Dendritic cell treated with granulocyte-macrophage colony-stimulating factor and Interleukin-4, amounts not matched to agents 40 ng/mL and 50 ng/mL, for 4 days (primary cell): ENCODE data around the gene CTDNEP1.
"Not testable (repeated sequence)": the region's sequence is repeated elsewhere in the genome, so short reads cannot be mapped to it uniquely, and the experiment has no call there.

ENCODE experiments used
- H3K27ac Mint-ChIP-seq: one replicate; pipeline ENCODE4 v1.8.0; 2022; ENCODE audit warnings: mild to moderate bottlenecking, mixed read lengths
- H3K27me3 Mint-ChIP-seq: one replicate; pipeline ENCODE4 v1.8.0; 2022; ENCODE audit warnings: mild to moderate bottlenecking, mixed read lengths
- H3K36me3 Mint-ChIP-seq: one replicate; pipeline ENCODE4 v1.8.0; 2022; ENCODE audit warnings: low read depth, mixed read lengths
- H3K4me1 Mint-ChIP-seq: one replicate; pipeline ENCODE4 v1.8.0; 2022; ENCODE audit warnings: low read depth, mixed read lengths
- H3K4me3 Mint-ChIP-seq: one replicate; pipeline ENCODE4 v1.8.0; 2022; ENCODE audit warnings: mild to moderate bottlenecking, moderate library complexity, mixed read lengths
- H3K9me3 Mint-ChIP-seq: one replicate; pipeline ENCODE4 v1.8.0; 2022; ENCODE audit warnings: mixed read lengths
- intact Hi-C: fragments of 100-400 bp; cut with micrococcal nuclease; formaldehyde crosslinking; loops from one replicate; pipeline ENCODE4 v1.15.0; 2022

CTDNEP1 gene

DNA sequence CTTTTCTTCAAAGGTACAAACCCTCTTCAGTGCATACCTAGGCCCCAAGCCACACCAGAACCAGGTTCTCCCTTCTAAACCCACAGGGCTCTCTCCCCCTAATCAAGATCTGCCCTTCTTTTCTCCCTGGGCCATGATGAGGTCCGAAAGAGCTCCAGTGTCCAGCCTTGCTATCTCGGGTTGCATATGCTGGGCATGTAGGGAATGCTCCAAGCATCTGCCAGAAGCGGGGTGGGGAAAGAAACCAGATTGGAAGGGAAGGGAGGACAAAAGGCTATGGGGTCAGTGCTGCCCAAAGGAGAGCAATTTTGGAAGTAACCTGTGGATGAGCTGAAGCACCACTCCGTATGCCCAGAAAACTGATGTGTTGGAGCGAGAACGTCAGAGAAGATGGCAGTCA lies 2.3 kb downstream of the CTDNEP1 start:
- peaks cover 61% of the 10 kb centered on the region for H3K4me1 Mint-ChIP-seq
- intact Hi-C loops: no loop called here
- peak overlapping the region; percentile 96 for H3K4me3 Mint-ChIP-seq
- H3K27ac Mint-ChIP-seq: peak overlapping the region; percentile 100
- H3K36me3 Mint-ChIP-seq: peaks cover 80% of the 10 kb centered on the region
- no peaks in the 10 kb centered on the region for H3K27me3 Mint-ChIP-seq
- H3K9me3 Mint-ChIP-seq: no peaks in the 10 kb centered on the region

DNA sequence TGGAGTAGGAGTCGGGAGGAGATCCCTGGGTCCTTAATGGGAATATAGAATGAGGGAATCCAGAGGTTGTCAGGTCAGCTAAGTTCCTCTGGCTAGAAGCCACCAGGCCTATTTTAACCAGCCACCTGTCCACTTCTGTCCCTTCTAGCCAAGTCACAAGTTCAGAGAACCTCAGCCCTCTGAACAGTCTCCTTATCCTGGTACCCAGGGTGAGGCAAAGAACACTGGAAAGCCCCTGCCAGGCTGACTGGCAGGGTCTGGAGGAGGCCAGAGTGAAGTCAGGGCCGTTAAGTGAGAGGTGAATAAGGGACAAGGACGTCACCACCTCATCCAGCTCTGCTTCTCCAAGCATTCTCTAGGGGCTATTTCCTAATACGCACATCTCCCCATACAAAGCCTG lies 2.7 kb downstream of the CTDNEP1 start:
- Mint-ChIP-seq H3K36me3 (peaks cover 80% of the 10 kb centered on the region), H3K27me3 (no peaks in the 10 kb centered on the region), H3K4me1 (peaks cover 65% of the 10 kb centered on the region), H3K4me3 (no peak overlapping the region), H3K9me3 (no peaks in the 10 kb centered on the region), H3K27ac (peak overlapping the region; percentile 100)
- intact Hi-C loops: no loop called here

DNA sequence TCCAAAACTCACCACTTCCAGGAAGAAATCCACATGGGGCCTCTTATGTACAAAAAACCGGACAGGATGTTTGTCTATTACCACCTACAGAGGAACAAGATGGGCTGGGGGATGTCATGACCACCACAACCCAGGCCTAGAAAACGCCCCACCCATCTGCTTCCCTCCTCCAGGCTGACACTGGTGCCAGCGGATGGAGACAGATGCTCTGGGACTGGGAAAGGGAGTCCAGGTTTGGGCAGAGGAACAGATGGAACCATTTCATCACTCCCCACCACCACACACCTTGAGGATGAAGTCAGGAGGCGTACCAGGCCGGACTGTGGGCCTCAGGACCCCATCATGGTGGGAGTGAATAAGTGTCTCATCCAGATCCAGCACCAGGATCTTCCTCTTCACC lies 4.8 kb downstream of the CTDNEP1 start:
- Mint-ChIP-seq H3K4me3 (no peak overlapping the region), H3K27me3 (no peaks in the 10 kb centered on the region), H3K36me3 (peaks cover 81% of the 10 kb centered on the region)

DNA sequence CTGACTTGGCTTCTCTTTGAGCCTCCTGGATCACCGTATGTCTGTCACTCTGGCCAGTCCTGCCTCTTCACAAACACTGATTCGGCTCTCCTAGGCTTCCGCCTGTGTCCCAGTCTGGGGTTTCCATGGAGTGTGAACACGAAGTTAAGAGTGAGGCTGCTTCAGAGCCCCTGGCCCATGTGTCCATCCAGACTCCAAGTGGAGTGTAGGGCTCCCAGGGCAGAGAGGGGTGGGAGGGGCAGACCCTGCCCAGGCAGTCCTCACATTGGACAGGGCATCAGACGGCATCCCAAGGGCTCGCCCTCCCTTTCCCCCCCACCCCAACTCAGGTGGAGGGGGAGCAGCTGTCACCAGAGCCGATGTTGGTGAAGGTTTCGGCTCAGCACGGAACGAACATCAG lies 7.7 kb downstream of the CTDNEP1 start:
- Mint-ChIP-seq H3K27ac (peak overlapping the region; percentile 98), H3K4me1 (peaks cover 54% of the 10 kb centered on the region), H3K36me3 (peaks cover 87% of the 10 kb centered on the region), H3K4me3 (peak overlapping the region; percentile 98)
- not testable (repeated sequence) for H3K9me3 Mint-ChIP-seq, H3K27me3 Mint-ChIP-seq
- intact Hi-C loops: loop anchor here (5.0 kb wide), 1 partner anchor 38 kb away; the partner anchor contains the start of gene SLC2A4

More for the DNA sequence above, 4.8 kb downstream of the CTDNEP1 start:
- Mint-ChIP-seq H3K4me1 (peaks cover 57% of the 10 kb centered on the region), H3K27ac (no peak overlapping the region), H3K9me3 (no peaks in the 10 kb centered on the region)
- intact Hi-C loops: no loop called here

DNA sequence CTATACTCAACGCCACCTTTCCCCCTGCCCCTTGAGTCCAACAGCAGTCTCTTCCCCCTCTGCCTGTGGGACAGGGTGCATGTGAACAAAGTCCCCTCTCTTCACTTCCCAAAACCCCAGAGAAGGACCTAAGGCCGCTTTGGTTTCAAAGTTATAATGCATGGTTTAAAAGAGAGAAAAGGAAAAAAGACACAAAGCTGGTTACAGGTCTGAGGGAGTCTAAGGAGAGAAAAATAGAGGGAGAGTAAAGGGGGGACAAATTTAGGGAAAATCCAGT lies 8.1 kb downstream of the CTDNEP1 start:
- Mint-ChIP-seq H3K27ac (peak overlapping the region; percentile 98), H3K27me3 (no peaks in the 10 kb centered on the region), H3K36me3 (peaks cover 87% of the 10 kb centered on the region), H3K4me1 (peaks cover 50% of the 10 kb centered on the region), H3K9me3 (no peaks in the 10 kb centered on the region), H3K4me3 (peak overlapping the region; percentile 98)
- intact Hi-C loops: loop anchor here (5.0 kb wide), 1 partner anchor 39 kb away; the partner anchor contains the start of gene SLC2A4

DNA sequence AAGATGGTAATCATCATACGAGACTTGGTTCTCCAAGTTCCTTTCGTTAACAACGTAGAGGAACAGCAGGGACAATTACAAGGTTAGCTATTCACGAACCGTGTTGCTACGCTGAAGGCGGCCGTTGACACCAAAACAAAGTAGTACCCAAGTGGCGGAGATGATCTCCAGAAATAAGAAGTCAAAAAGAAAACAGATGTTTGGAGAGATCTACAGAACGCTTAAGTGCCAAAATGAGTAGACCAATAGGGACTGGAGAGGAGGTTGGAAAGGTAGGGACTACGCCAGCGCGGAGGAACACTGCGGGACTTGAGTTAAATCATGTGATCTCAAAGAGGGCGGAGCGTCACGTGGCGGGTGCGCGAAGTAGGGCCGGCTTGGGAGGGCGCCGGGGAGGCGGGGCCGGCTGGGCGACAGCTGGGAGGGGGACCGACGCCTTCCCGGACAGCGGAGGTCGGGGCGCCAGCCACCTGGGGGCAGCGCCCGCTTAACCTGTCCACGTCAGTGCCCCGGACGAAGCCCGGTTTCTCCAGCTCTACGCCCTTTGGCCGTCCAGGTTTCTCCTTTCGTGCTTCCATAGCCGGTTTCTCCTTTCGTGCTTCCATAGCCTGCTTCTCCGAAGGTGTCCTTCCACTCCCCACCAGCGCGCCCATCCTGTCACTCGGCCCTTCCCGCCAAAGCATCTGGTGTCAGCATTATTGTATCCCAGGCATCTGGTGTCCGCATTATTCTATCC lies 8.6 kb downstream of the CTDNEP1 start:
- peak overlapping the region; percentile 98 for H3K4me3 Mint-ChIP-seq
- peaks cover 90% of the 10 kb centered on the region for H3K36me3 Mint-ChIP-seq
- H3K9me3 Mint-ChIP-seq: no peaks in the 10 kb centered on the region
- H3K27ac Mint-ChIP-seq: peak overlapping the region; percentile 98
- peaks cover 48% of the 10 kb centered on the region for H3K4me1 Mint-ChIP-seq
- intact Hi-C loops: loop anchor here (1.0 to 5.0 kb wide), 2 partner anchors 9 to 39 kb away; partner anchors contain the start of genes ELP5 and SLC2A4
- no peaks in the 10 kb centered on the region for H3K27me3 Mint-ChIP-seq

DNA sequence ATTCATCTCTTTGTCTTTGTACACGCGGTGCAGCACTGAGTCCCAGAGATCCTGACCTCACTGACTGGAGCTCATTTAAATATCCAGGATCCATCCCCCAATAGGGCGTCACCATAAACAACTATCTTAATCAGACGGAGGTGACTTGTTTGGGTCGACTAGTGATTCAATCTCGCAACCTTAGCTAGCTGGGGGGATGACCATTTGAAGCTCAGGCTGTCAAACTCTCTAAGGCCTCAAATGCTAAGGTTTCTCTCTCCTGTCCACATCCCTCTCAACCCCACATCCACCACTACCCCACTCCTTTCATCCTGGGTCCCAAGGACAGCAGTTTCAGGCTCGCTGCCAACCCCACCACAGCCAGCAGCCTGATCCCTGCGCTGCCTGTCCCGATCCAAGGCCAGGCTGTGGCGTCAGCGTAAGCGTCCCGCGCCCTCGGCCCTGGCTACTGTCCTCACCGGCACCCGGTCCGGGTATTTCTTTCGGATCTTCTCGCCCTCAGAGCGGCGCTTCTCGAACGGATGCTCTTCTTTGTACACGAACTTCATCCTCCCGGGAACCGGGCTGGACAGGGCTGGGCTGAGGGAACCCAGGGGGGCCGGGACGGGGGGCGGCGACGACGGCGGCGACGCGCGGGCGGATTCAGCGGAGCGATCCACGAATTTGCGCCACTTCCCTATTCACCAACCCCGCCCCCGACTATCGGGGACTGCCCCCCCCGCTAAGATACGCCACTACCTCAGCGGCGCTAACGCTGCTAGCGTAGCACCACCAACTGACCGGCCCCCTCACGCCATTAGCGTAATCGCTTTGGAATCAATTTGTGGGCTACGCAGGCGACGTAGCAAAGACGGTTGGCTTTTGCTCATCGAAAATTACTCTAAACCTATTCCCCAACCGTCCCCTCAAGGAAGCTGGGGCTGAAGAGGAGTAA lies 9.5 kb downstream of the CTDNEP1 start, which contains the start of gene GABARAP:
Gene GABARAP, minus strand, starts transcription at position 667 of the 934 bp plus-strand sequence. Its CDS starts 119 bp downstream, at position 548.
- Mint-ChIP-seq H3K9me3 (no peaks in the 10 kb centered on the region), H3K4me1 (peaks cover 54% of the 10 kb centered on the region), H3K4me3 (peak within 1 kb of the TSS; percentile 98), H3K27ac (peak within 1 kb of the TSS; percentile 98), H3K36me3 (peaks cover 95% of the 10 kb centered on the region), H3K27me3 (no peaks in the 10 kb centered on the region)
- intact Hi-C loops: loop anchor here (1.0 to 5.0 kb wide), 2 partner anchors 10 to 40 kb away; partner anchors contain the start of genes ELP5 and SLC2A4

DNA sequence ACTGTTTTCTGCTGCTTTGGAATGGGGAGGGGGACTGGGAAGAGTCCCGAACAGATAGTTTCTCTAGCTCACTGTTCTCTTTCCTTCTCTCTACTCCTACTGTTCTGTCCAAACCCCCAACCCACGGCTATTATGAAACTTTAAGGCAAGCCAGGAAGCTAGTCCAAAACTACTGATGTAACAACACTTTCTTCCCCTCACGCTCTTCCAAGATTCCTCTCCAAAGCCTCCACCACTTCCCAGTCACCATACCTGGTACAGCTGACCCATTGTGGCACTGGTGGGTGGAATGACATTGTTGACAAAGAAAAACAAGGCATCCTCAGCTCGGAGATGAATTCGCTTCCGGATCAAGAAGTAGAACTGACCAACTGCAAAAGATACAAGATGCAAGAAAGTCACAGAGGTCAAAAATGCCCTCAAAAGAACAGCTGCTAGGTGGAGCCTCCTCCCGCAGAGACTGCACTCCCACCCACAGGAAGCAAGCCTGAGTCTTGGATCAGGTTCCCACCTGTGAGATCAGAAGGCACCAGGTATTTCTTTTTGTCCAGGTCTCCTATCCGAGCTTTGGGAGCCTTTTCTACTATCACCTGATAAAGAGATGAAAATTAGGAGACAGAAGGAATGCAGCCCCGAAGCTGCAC lies 10.3 kb downstream of the CTDNEP1 start:
- H3K36me3 Mint-ChIP-seq: peaks cover 95% of the 10 kb centered on the region
- no peaks in the 10 kb centered on the region for H3K27me3 Mint-ChIP-seq
- intact Hi-C loops: loop anchor here (5.0 kb wide), 1 partner anchor 41 kb away; the partner anchor contains the start of gene SLC2A4
- H3K4me1 Mint-ChIP-seq: peaks cover 54% of the 10 kb centered on the region
- no peaks in the 10 kb centered on the region for H3K9me3 Mint-ChIP-seq
- peak overlapping the region; percentile 98 for H3K27ac Mint-ChIP-seq
- H3K4me3 Mint-ChIP-seq: peak overlapping the region; percentile 98

DNA sequence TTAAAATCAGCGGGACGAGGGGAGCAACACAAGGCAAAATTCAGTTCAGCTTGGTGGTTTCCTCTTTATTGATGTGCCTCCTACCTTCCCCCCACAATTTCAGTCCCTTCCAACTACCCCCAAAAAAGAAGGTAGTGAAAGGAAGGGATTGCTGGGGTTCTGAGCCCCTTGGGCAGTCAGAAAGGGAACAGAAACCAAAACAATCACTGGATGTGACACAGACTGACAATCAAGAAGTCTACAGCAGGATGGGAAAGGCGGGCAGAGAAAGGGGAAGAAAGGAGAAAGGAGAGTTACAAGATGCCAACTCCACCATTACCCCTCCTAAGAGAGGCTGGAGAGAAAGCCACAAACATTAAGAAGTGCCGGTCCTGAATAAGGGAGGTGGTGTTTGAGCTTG lies 11.2 kb downstream of the CTDNEP1 start:
- Mint-ChIP-seq H3K9me3 (no peaks in the 10 kb centered on the region), H3K36me3 (peaks cover 96% of the 10 kb centered on the region), H3K4me3 (peak overlapping the region; percentile 98), H3K27me3 (no peaks in the 10 kb centered on the region), H3K4me1 (peaks cover 59% of the 10 kb centered on the region), H3K27ac (peak overlapping the region; percentile 98)
- intact Hi-C loops: loop anchor here (5.0 kb wide), 1 partner anchor 42 kb away; the partner anchor contains the start of gene SLC2A4

DNA sequence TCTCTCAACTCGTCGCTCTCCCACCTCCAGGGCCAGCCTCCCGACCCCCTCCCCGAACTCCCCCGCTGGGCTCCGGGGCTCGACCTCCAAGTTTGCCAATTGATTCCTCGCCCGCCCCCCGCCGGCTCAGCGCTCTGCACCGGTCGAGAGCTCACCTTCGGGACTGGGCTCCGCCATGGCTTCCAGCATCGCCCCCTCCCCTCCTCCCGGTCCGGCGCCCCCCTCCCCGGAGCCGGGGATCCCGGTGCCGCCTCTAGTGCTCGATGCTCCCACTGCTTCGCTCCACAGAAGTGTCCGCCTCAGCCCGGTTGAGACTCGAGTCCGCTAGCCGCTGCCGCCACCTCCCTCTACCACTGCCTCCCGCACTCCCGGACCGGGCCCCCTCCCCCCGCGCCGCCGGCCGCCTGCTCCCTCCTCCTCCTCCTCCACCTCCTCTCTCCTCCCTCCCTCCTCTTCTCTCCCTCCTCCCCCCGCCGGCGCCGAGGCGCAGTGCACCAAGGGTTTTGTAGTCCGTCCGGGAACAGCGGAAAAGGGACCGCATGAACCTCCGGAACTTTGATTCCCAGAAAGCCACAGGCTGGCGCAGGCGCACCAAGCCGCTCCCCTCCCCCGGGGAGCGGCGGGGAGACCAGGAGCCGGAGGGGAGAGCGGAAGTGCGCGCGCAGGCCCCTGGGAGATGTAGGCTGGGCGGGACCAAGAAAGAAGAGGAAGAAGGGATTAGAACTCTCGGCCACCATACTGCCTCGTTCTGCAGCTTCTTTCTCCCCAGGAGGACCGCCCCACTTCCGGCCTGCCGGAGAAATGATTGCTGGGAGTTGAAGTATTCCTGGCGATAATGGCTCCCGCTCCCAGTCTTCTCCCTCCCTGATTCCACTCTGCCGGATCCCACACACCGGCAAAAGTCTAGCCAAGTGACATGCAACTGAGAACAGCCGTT lies 12.2 kb downstream of the CTDNEP1 start, which contains the start of gene PHF23:
Gene PHF23, minus strand, starts transcription at position 367 of the 937 bp plus-strand sequence. Its CDS starts 178 bp downstream, at position 189.
- Mint-ChIP-seq H3K4me1 (peaks cover 63% of the 10 kb centered on the region), H3K27me3 (no peaks in the 10 kb centered on the region), H3K36me3 (peaks cover 98% of the 10 kb centered on the region), H3K27ac (peak within 1 kb of the TSS; percentile 98), H3K4me3 (peak within 1 kb of the TSS; percentile 98), H3K9me3 (no peaks in the 10 kb centered on the region)
- intact Hi-C loops: loop anchor here (5.0 kb wide), 1 partner anchor 43 kb away; the partner anchor contains the start of gene SLC2A4

DNA sequence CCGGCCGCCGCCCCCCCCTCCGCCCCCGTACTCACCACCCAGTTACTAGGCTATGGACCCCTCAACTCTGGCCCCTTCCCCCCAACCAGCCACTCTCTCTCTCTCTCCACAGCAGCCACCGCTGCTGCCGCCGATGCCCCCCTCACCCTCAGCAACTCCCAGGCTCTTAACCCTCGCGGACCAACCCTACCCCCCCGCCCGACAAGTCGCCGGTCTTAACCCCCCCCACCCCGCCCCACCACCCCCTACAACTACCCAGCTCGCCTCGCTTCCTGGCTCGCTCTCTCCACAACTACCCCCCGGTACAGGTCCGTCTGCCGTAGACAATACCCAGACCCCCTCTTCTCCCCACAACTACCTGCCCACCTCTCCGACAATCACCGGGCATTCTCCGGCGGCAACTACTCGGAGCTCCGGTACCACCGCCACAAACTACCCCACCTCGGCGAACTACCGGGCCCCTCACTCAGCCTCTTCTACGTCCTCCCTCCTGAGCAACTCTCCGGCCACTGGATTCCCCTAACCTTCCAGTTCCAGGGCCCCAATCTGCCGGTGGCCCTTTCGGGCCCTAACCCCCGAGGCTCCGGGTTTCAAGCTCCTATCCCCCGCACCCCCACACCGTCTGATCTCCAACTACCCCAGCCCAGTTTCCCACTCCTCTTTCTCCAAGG lies 13.0 kb downstream of the CTDNEP1 start:
- peak overlapping the region; percentile 98 for H3K4me3 Mint-ChIP-seq
- H3K9me3 Mint-ChIP-seq: no peaks in the 10 kb centered on the region
- peaks cover 98% of the 10 kb centered on the region for H3K36me3 Mint-ChIP-seq
- H3K27me3 Mint-ChIP-seq: no peaks in the 10 kb centered on the region
- peak overlapping the region; percentile 98 for H3K27ac Mint-ChIP-seq
- intact Hi-C loops: no loop called here
- peaks cover 60% of the 10 kb centered on the region for H3K4me1 Mint-ChIP-seq

DNA sequence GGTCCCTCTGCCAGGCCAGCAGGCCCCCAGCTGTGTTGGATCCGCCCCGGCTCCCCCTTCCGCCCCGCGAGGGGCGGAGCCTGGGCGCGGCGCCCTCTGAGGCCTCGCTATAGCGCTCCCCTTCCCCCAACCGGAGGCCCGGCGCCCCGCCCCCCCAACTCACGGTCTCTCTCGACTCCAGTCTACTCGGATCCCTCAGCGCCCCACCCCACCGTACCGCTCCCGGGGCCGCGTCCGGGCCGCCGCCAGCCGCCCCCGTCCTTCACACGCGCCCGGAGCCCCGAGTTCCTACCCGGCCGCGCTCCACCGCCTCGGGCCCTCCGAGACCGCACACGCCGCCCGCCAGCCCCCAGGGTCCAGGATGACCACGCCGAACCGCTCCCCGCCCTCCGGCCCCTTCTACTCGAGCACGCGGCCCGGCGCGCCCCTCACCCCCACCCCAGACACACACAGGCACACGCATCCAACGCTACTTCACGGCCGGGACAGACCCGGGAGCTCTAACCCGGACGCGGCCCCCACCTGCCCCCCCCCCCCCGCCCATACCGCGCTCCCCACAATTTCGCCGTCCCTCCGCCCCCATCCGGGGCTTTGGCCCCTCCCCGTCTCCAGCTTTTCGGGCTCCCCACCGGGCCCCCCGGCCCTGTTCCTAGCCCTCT lies 13.6 kb downstream of the CTDNEP1 start:
- H3K27me3 Mint-ChIP-seq: no peaks in the 10 kb centered on the region
- no peaks in the 10 kb centered on the region for H3K9me3 Mint-ChIP-seq
- H3K4me3 Mint-ChIP-seq: peak overlapping the region; percentile 98
- H3K27ac Mint-ChIP-seq: peak overlapping the region; percentile 98
- H3K4me1 Mint-ChIP-seq: peaks cover 61% of the 10 kb centered on the region
- intact Hi-C loops: no loop called here
- peaks cover 91% of the 10 kb centered on the region for H3K36me3 Mint-ChIP-seq
